Measurements from ENCODE around the gene TRIM67. TPM values are rescaled to one million over a fixed set of nuclear protein-coding genes. Genes with fewer than 3 reads are reported as not detected.

The TRIM67 gene
- polyA plus RNA-seq, 4 donors, result 0.06 to 0.22 (median 0.10) TPM

Other genes starting within 250 kb of the TRIM67 start
- 10 to 100 TPM; 15.7 to 24.3 (median 17.6) TPM for gene TTC13, start 183.2 kb upstream of the TRIM67 start, polyA plus RNA-seq (ENCODE audit: insufficient read length in 4 of 4)
- 10 to 100 TPM; 24.7 to 33.5 (median 30.6) TPM for gene ARV1, start 183.0 kb upstream of the TRIM67 start, polyA plus RNA-seq (ENCODE audit: insufficient read length in 4 of 4)
- 10 to 100 TPM; 17.6 to 20.7 (median 18.9) TPM for gene FAM89A, start 121.8 kb upstream of the TRIM67 start, polyA plus RNA-seq (ENCODE audit: insufficient read length in 4 of 4)
- gene GNPAT, start 79.2 kb downstream of the TRIM67 start, polyA plus RNA-seq (ENCODE audit: insufficient read length in 4 of 4), result 10 to 100 TPM; 61.4 to 70.8 (median 63.7) TPM
- gene EXOC8, start 175.8 kb downstream of the TRIM67 start, polyA plus RNA-seq (ENCODE audit: insufficient read length in 4 of 4), result 10 to 100 TPM; 10.1 to 13.1 (median 12.0) TPM
- gene SPRTN, start 176.2 kb downstream of the TRIM67 start, polyA plus RNA-seq (ENCODE audit: insufficient read length in 4 of 4), result 10 to 100 TPM; 10.9 to 16.4 (median 13.9) TPM

Data from right renal pelvis (tissue), 4 donors.